HepG2 (cell line): ENCODE data around the gene BICRAL. TPM values are rescaled to one million over a fixed set of nuclear protein-coding genes. Genes with fewer than 3 reads are reported as not detected.

ENCODE experiments used
- ASH2L ChIP-seq: fragments of 300-600, 200-600 bp; sonication (generic); IDR thresholded peaks from 2 replicates; pipeline ENCODE4 v1.7.0; 2017; ENCODE audit warnings: low read depth, mild to moderate bottlenecking, moderate library complexity, mixed read lengths, low read length; ENCODE audit not compliant: insufficient read length
- ATM ChIP-seq: fragments of 450-650 bp; IDR thresholded peaks from 2 replicates; pipeline ENCODE4 v1.7.1; 2017; ENCODE audit warnings: mild to moderate bottlenecking, borderline replicate concordance
- HMG20B ChIP-seq: conservative IDR thresholded peaks from 2 replicates; pipeline ENCODE4 v1.6.1; 2016; ENCODE audit warnings: missing genetic modification reagents, missing compliant biosample characterization
- HNRNPL ChIP-seq: fragments of 200-400 bp; formaldehyde crosslinking; IDR thresholded peaks from 2 replicates; pipeline ENCODE4 v1.6.1; 2017; ENCODE audit warnings: mild to moderate bottlenecking, low read depth, low read length
- KDM4B ChIP-seq: sonication (generic); formaldehyde crosslinking; IDR thresholded peaks from 2 replicates; pipeline ENCODE4 v1.4.0; 2020; ENCODE audit warnings: missing genetic modification reagents
- NFKB2 ChIP-seq: sonication (generic); formaldehyde crosslinking; IDR thresholded peaks from 2 replicates; pipeline ENCODE4 v1.4.0; 2020; ENCODE audit warnings: missing genetic modification reagents, borderline replicate concordance
- NKX3-1 ChIP-seq: sonication (generic); formaldehyde crosslinking; IDR thresholded peaks from 2 replicates; pipeline ENCODE4 v1.5.0; 2020; ENCODE audit warnings: missing genetic modification reagents
- NONO ChIP-seq, 2 experiments: fragments of 450-650 bp in 1 of 2; sonication (generic) in 1 of 2; formaldehyde crosslinking in 1 of 2; IDR thresholded peaks in 1 of 2; conservative IDR thresholded peaks in 1 of 2; 2 replicates each; pipeline versions ENCODE4 v1.6.1 to v1.8.0; 2017 to 2022; ENCODE audit warnings: mild to moderate bottlenecking in 1 of 2, missing genetic modification reagents in 1 of 2, moderate library complexity in 1 of 2
- SNRNP70 ChIP-seq: fragments of 200-400 bp; formaldehyde crosslinking; IDR thresholded peaks from 2 replicates; pipeline ENCODE4 v1.6.1; 2017; ENCODE audit warnings: mild to moderate bottlenecking, low read depth, low read length, moderate library complexity
- TCF7L2 ChIP-seq: IDR thresholded peaks from 2 replicates; pipeline ENCODE4 v1.6.1; 2011; ENCODE audit warnings: mild to moderate bottlenecking, low read depth, low read length, moderate library complexity
- ZFP62 ChIP-seq: sonication (generic); formaldehyde crosslinking; IDR thresholded peaks from 2 replicates; pipeline ENCODE4 v1.4.0; 2020; ENCODE audit warnings: missing genetic modification reagents
- ZFP90 ChIP-seq: sonication (generic); formaldehyde crosslinking; IDR thresholded peaks from 2 replicates; pipeline ENCODE4 v1.8.0; 2022; ENCODE audit warnings: missing genetic modification reagents, mild to moderate bottlenecking, inconsistent platforms, borderline replicate concordance
- ZNF18 ChIP-seq: sonication (generic); formaldehyde crosslinking; IDR thresholded peaks from 2 replicates; pipeline ENCODE4 v1.8.0; 2022; ENCODE audit warnings: mild to moderate bottlenecking, missing genetic modification reagents; ENCODE audit not compliant: insufficient replicate concordance
- ZNF263 ChIP-seq: sonication (generic); formaldehyde crosslinking; IDR thresholded peaks from 2 replicates; pipeline ENCODE4 v1.4.0; 2020; ENCODE audit warnings: missing genetic modification reagents
- ZNF34 ChIP-seq: sonication (generic); formaldehyde crosslinking; IDR thresholded peaks from 2 replicates; pipeline ENCODE4 v1.4.0; 2020; ENCODE audit warnings: mild to moderate bottlenecking, missing genetic modification reagents, borderline replicate concordance
- ZNF660 ChIP-seq: sonication (generic); formaldehyde crosslinking; IDR thresholded peaks from 2 replicates; pipeline ENCODE4 v1.5.1; 2020; ENCODE audit warnings: mild to moderate bottlenecking, low read depth, missing genetic modification reagents, borderline replicate concordance
- polyA plus RNA-seq, 8 experiments: library from polyadenylated mRNA; depleted of rRNA in 3 of 8; stranded (reverse) in 7 of 8; unstranded in 1 of 8; fragments of >200 nt; fragmentation: Illumina TruSeq in 4 of 8; extraction: Trizol in 4 of 8; gene quantifications; 2 replicates each; pipeline versions ENCODE4 v1.2.1 to v1.2.3, GENCODE V29; 2011 to 2016; ENCODE audit warnings: low read depth in 4 of 8, missing spikeins in 1 of 8, mixed read lengths in 1 of 8; ENCODE audit not compliant: insufficient read depth in 1 of 8
- total RNA-seq, 5 experiments: library from RNA; depleted of rRNA; stranded (reverse); fragments of >200 nt; fragmentation: Illumina TruSeq; extraction: Trizol; gene quantifications; 2 replicates each; pipeline ENCODE4 v1.2.3, GENCODE V29; 2016; ENCODE audit warnings: low read depth in 1 of 5
- TF ChIP-seq, protein P1 (sequence below), 2 experiments: fragments of 450-650 bp in 1 of 2; sonication (generic) in 1 of 2; formaldehyde crosslinking in 1 of 2; IDR thresholded peaks; 2 replicates each; pipeline versions ENCODE4 v1.6.1 to v1.8.0; 2016 to 2022; ENCODE audit warnings: antibody characterized with exemption in 1 of 2, mild to moderate bottlenecking in 1 of 2, missing genetic modification reagents in 1 of 2

Gene BICRAL
- total and polyA plus RNA-seq, 2 of the 13 experiments (the other 11 are each of a cell fraction or from before 2014, with no cell fraction given): 5.0 to 13.5 TPM

GRCh38 chr6:42782689-42783176 lies 881 bp downstream of the BICRAL start (continued):
- TF ChIP-seq, protein P1, sequence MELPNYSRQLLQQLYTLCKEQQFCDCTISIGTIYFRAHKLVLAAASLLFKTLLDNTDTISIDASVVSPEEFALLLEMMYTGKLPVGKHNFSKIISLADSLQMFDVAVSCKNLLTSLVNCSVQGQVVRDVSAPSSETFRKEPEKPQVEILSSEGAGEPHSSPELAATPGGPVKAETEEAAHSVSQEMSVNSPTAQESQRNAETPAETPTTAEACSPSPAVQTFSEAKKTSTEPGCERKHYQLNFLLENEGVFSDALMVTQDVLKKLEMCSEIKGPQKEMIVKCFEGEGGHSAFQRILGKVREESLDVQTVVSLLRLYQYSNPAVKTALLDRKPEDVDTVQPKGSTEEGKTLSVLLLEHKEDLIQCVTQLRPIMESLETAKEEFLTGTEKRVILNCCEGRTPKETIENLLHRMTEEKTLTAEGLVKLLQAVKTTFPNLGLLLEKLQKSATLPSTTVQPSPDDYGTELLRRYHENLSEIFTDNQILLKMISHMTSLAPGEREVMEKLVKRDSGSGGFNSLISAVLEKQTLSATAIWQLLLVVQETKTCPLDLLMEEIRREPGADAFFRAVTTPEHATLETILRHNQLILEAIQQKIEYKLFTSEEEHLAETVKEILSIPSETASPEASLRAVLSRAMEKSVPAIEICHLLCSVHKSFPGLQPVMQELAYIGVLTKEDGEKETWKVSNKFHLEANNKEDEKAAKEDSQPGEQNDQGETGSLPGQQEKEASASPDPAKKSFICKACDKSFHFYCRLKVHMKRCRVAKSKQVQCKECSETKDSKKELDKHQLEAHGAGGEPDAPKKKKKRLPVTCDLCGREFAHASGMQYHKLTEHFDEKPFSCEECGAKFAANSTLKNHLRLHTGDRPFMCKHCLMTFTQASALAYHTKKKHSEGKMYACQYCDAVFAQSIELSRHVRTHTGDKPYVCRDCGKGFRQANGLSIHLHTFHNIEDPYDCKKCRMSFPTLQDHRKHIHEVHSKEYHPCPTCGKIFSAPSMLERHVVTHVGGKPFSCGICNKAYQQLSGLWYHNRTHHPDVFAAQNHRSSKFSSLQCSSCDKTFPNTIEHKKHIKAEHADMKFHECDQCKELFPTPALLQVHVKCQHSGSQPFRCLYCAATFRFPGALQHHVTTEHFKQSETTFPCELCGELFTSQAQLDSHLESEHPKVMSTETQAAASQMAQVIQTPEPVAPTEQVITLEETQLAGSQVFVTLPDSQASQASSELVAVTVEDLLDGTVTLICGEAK (IDR thresholded peaks at IDR 0.05): no peak
- TF ChIP-seq, protein P1 (CRISPR knock-in tag; IDR thresholded peaks at IDR 0.05): no peak
- TF ChIP-seq ZNF18 (CRISPR knock-in tag) (no peak), HNRNPL (no peak), ATM (no peak), ZNF263 (CRISPR knock-in tag) (no peak; the same call in 1 of the 2 replicates), ZFP90 (CRISPR knock-in tag) (no peak), ZNF660 (no peak), NKX3-1 (CRISPR knock-in tag) (no peak; the same call in 1 of the 2 replicates), HMG20B (no peak), KDM4B (CRISPR knock-in tag) (0 out of 2 replicates have a peak, but pooled peaks have one; percentile 60), NFKB2 (no peak), ASH2L (peak; percentile 11), SNRNP70 (no peak), TCF7L2 (no peak), NONO (IDR thresholded peaks at IDR 0.05) (no peak), NONO (CRISPR knock-in tag; conservative IDR thresholded peaks at IDR 0.05) (0 out of 2 replicates have a peak, but pooled peaks have one; percentile 15), ZNF34 (CRISPR knock-in tag) (no peak), ZFP62 (no peak)
